Mucosa of rectum (tissue), 2 donors: Measurements from ENCODE around the gene PEX10.

Experiments
- H3K27ac ChIP-seq, 2 donors: one replicate each; pipeline ENCODE4 v1.7.0; 2013; ENCODE audit warnings: inconsistent platforms in 2 of 2, low read depth in 2 of 2, low read length in 2 of 2
- H3K27me3 ChIP-seq, 2 donors: one replicate each; pipeline ENCODE4 v1.7.0; 2013; ENCODE audit warnings: low read length in 2 of 2; ENCODE audit not compliant: control insufficient read depth in 2 of 2, insufficient read depth in 2 of 2
- H3K36me3 ChIP-seq, 2 donors: one replicate each; pipeline ENCODE4 v1.7.0; 2013; ENCODE audit warnings: low read length in 2 of 2; ENCODE audit not compliant: control insufficient read depth in 2 of 2, insufficient read depth in 2 of 2
- H3K4me1 ChIP-seq, 2 donors: one replicate each; pipeline ENCODE4 v1.7.0; 2013; ENCODE audit warnings: low read length in 2 of 2, mild to moderate bottlenecking in 1 of 2; ENCODE audit not compliant: control insufficient read depth in 2 of 2, insufficient read depth in 2 of 2
- H3K4me3 ChIP-seq, 2 donors: one replicate each; pipeline ENCODE4 v1.7.0; 2013; ENCODE audit warnings: low read length in 2 of 2
- H3K9ac ChIP-seq, 2 donors: one replicate each; pipeline ENCODE4 v1.7.0; 2013; ENCODE audit warnings: low read length in 2 of 2, low read depth in 1 of 2, mild to moderate bottlenecking in 1 of 2
- H3K9me3 ChIP-seq, 2 donors: one replicate each; pipeline ENCODE4 v1.7.0; 2013; ENCODE audit warnings: low read length in 2 of 2; ENCODE audit not compliant: control insufficient read depth in 2 of 2
- donor health status: healthy.
- donor health status: Normal muscosa, but diverticular disease.

PEX10 gene

GRCh38 chr1:2384130-2384860, 28.1 kb downstream of the PEX10 start:
- Histone ChIP-seq H3K9me3 (no peaks in the 10 kb centered on the region), H3K9ac (no peak overlapping the region), H3K27ac (no peak overlapping the region)

GRCh38 chr1:2383576-2383975, 28.8 kb downstream of the PEX10 start:
- H3K36me3 ChIP-seq: peaks cover 0 to 5% of the 10 kb centered on the region in 2 donors
- no peak overlapping the region for H3K4me3 ChIP-seq

More at GRCh38 chr1:2384130-2384860, 28.1 kb downstream of the PEX10 start:
- no peaks in the 10 kb centered on the region for H3K27me3 ChIP-seq
- peaks cover 0 to 5% of the 10 kb centered on the region in 2 donors for H3K36me3 ChIP-seq
- H3K4me3 ChIP-seq: no peak overlapping the region
- H3K4me1 ChIP-seq: peaks cover 0 to 4% of the 10 kb centered on the region in 2 donors

GRCh38 chr1:2382621-2383361, 29.6 kb downstream of the PEX10 start:
- Histone ChIP-seq H3K36me3 (peaks cover 0 to 5% of the 10 kb centered on the region in 2 donors), H3K4me1 (peaks cover 0 to 4% of the 10 kb centered on the region in 2 donors), H3K9me3 (no peaks in the 10 kb centered on the region), H3K27me3 (no peaks in the 10 kb centered on the region), H3K9ac (no peak overlapping the region), H3K27ac (no peak overlapping the region), H3K4me3 (no peak overlapping the region)

More at GRCh38 chr1:2383576-2383975, 28.8 kb downstream of the PEX10 start:
- Histone ChIP-seq H3K27ac (no peak overlapping the region), H3K27me3 (no peaks in the 10 kb centered on the region), H3K9ac (no peak overlapping the region), H3K4me1 (peaks cover 0 to 4% of the 10 kb centered on the region in 2 donors), H3K9me3 (no peaks in the 10 kb centered on the region)

- peaks cover 0 to 4% of the 10 kb centered on the region in 2 donors for H3K4me1 ChIP-seq
- H3K4me3 ChIP-seq: no peak overlapping the region
- H3K9ac ChIP-seq: no peak overlapping the region
- peaks cover 0 to 1% of the 10 kb centered on the region in 2 donors for H3K27me3 ChIP-seq
- no peaks in the 10 kb centered on the region for H3K36me3 ChIP-seq
- H3K9me3 ChIP-seq: no peaks in the 10 kb centered on the region
- no peak overlapping the region for H3K27ac ChIP-seq
These were observed 30.4 kb downstream of the PEX10 start for GRCh38 chr1:2381741-2382620.

GRCh38 chr1:2380816-2381591, 31.4 kb downstream of the PEX10 start:
- Histone ChIP-seq H3K27me3 (peaks cover 0 to 6% of the 10 kb centered on the region in 2 donors), H3K9me3 (no peaks in the 10 kb centered on the region), H3K9ac (no peak overlapping the region), H3K36me3 (no peaks in the 10 kb centered on the region), H3K4me1 (peaks cover 0 to 4% of the 10 kb centered on the region in 2 donors), H3K4me3 (no peak overlapping the region), H3K27ac (no peak overlapping the region)

GRCh38 chr1:2379733-2380404, 32.5 kb downstream of the PEX10 start:
- H3K9me3 ChIP-seq: no peaks in the 10 kb centered on the region
- peaks cover 0 to 6% of the 10 kb centered on the region in 2 donors for H3K27me3 ChIP-seq
- H3K4me1 ChIP-seq: peaks cover 0 to 4% of the 10 kb centered on the region in 2 donors
- H3K27ac ChIP-seq: no peak overlapping the region
- H3K36me3 ChIP-seq: no peaks in the 10 kb centered on the region
- H3K4me3 ChIP-seq: no peak overlapping the region
- H3K9ac ChIP-seq: no peak overlapping the region

GRCh38 chr1:2378956-2379732, 33.2 kb downstream of the PEX10 start:
- peaks cover 0 to 6% of the 10 kb centered on the region in 2 donors for H3K27me3 ChIP-seq
- H3K4me3 ChIP-seq: no peak overlapping the region
- no peak overlapping the region for H3K9ac ChIP-seq
- no peaks in the 10 kb centered on the region for H3K36me3 ChIP-seq
- H3K27ac ChIP-seq: no peak overlapping the region
- peaks cover 0 to 4% of the 10 kb centered on the region in 2 donors for H3K4me1 ChIP-seq
- no peaks in the 10 kb centered on the region for H3K9me3 ChIP-seq

- peaks cover 0 to 6% of the 10 kb centered on the region in 2 donors for H3K27me3 ChIP-seq
- H3K4me1 ChIP-seq: peaks cover 0 to 4% of the 10 kb centered on the region in 2 donors
- H3K9me3 ChIP-seq: no peaks in the 10 kb centered on the region
- H3K36me3 ChIP-seq: no peaks in the 10 kb centered on the region
- no peak overlapping the region for H3K4me3 ChIP-seq
- no peak overlapping the region for H3K9ac ChIP-seq
- no peak overlapping the region for H3K27ac ChIP-seq
These were observed 33.9 kb downstream of the PEX10 start for GRCh38 chr1:2378441-2378851.
